Loucy (cell line): ENCODE data around the gene AGO3.

ENCODE experiments used
- H2AFZ ChIP-seq: fragments of 200-600 bp; sonication (generic); 2 replicates; pipeline ENCODE4 v1.6.0; 2016; ENCODE audit warnings: antibody characterized with exemption, mild to moderate bottlenecking, low read length, moderate library complexity
- H3F3A ChIP-seq: fragments of 200-600 bp; 2 replicates; pipeline ENCODE4 v1.6.0; 2016; ENCODE audit warnings: antibody characterized with exemption, low read depth, mild to moderate bottlenecking
- H3K27me3 ChIP-seq: fragments of 200-600 bp; sonication (generic); 2 replicates; pipeline ENCODE4 v1.6.1; 2014; ENCODE audit warnings: low read length, mild to moderate bottlenecking; ENCODE audit not compliant: insufficient read depth, poor library complexity, severe bottlenecking
- H3K36me3 ChIP-seq: fragments of 200-600 bp; sonication (generic); 2 replicates; pipeline ENCODE4 v1.6.1; 2016; ENCODE audit warnings: low read length; ENCODE audit not compliant: insufficient read depth
- H3K4me1 ChIP-seq: fragments of 200-600 bp; sonication (generic); 2 replicates; pipeline ENCODE4 v1.5.1; 2014; ENCODE audit warnings: low read length, mild to moderate bottlenecking; ENCODE audit not compliant: insufficient read depth, poor library complexity, severe bottlenecking
- H3K4me2 ChIP-seq: fragments of 200-600 bp; sonication (generic); 2 replicates; pipeline ENCODE4 v1.6.0; 2014; ENCODE audit warnings: antibody characterized with exemption, low read length, low read depth, mild to moderate bottlenecking; ENCODE audit not compliant: poor library complexity, severe bottlenecking
- H3K4me3 ChIP-seq: fragments of 200-600 bp; sonication (generic); 2 replicates; pipeline ENCODE4 v1.5.1; 2014; ENCODE audit warnings: low read length, mild to moderate bottlenecking, mixed read lengths; ENCODE audit not compliant: poor library complexity, severe bottlenecking
- H3K79me2 ChIP-seq: fragments of 200-600 bp; sonication (generic); 2 replicates; pipeline ENCODE4 v1.6.1; 2014; ENCODE audit warnings: low read length; ENCODE audit not compliant: insufficient read depth
- H3K9ac ChIP-seq: fragments of 200-600 bp; sonication (generic); 2 replicates; pipeline ENCODE4 v1.6.0; 2014; ENCODE audit warnings: mild to moderate bottlenecking, low read depth, low read length, moderate library complexity; ENCODE audit not compliant: poor library complexity, severe bottlenecking
- H3K9me2 ChIP-seq: fragments of 200-600 bp; sonication (generic); replicated peaks from 2 replicates; pipeline ENCODE4 v1.6.1; 2016; ENCODE audit warnings: low read depth, low read length, mixed read lengths
- H3K9me3 ChIP-seq: fragments of 200-600 bp; sonication (generic); 2 replicates; pipeline ENCODE4 v1.6.1; 2014; ENCODE audit warnings: mild to moderate bottlenecking, antibody characterized with exemption, low read length, low read depth; ENCODE audit not compliant: insufficient read depth
- H4K20me1 ChIP-seq: fragments of 200-600 bp; sonication (generic); 2 replicates; pipeline ENCODE4 v1.6.0; 2014; ENCODE audit warnings: antibody characterized with exemption, low read length, mild to moderate bottlenecking; ENCODE audit not compliant: insufficient read depth, poor library complexity, severe bottlenecking
- CTCF ChIP-seq: fragments of 200-600 bp; sonication (generic); conservative IDR thresholded peaks from 2 replicates; pipeline ENCODE4 v1.5.1; 2014; ENCODE audit warnings: mild to moderate bottlenecking, antibody characterized with exemption, low read length
- EZH2phosphoT487 ChIP-seq: fragments of 200-600 bp; IDR thresholded peaks from 2 replicates; pipeline ENCODE4 v1.6.1; 2018; ENCODE audit warnings: antibody characterized with exemption, mild to moderate bottlenecking, moderate library complexity, borderline replicate concordance

The AGO3 gene

GRCh38 chr1:35882945-35883634, 47.8 kb upstream of the AGO3 start, which contains the start of gene AGO1:
AGO1 (plus strand) TSS chr1:35883209; CDS start chr1:35883422, 213 bp downstream.
- Histone ChIP-seq H3K9me3 (no peaks in the 10 kb centered on the region), H3F3A (no peaks in the 10 kb centered on the region), H3K9ac (peak within 1 kb of the TSS; percentile 93), H3K79me2 (peaks cover 48% of the 10 kb centered on the region), H3K4me2 (peak within 1 kb of the TSS; percentile 85), H3K27me3 (no peaks in the 10 kb centered on the region), H3K9me2 (no peaks in the 10 kb centered on the region), H2AFZ (peak within 1 kb of the TSS; percentile 96), H3K36me3 (no peaks in the 10 kb centered on the region), H3K4me3 (peak within 1 kb of the TSS; percentile 99), H3K4me1 (peaks cover 32% of the 10 kb centered on the region), H4K20me1 (peaks cover 29% of the 10 kb centered on the region)
- TF ChIP-seq CTCF (peak; percentile 72), EZH2phosphoT487 (no peak)

DNA sequence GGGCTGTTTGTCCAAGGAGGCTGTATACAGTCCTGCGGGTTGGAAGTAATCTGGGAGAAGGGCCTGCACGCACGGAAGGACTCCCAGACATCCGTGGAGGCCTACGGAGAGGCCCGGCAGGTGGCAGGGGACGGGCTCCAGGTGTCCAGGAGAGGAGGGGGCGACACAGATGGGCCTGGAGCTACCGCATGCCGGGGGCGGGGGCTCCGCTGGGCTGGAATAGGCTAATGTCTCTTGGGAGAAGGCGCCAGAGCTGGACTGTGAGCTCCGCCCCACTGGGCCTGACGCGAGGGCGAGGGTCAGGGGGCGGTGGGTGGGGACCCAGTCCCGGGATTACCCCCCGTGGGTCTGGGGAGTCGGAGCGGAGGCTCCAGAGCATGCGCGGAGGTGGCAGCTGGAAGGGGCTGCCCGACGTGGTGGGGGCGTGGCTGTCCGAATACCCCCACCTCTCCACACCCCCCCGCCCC, 47.2 kb upstream of the AGO3 start:
- Histone ChIP-seq H3K9ac (peak overlapping the region; percentile 93), H3K4me1 (peaks cover 32% of the 10 kb centered on the region), H3F3A (no peaks in the 10 kb centered on the region), H3K4me3 (peak overlapping the region; percentile 99), H2AFZ (peak overlapping the region; percentile 96), H3K9me2 (no peaks in the 10 kb centered on the region), H3K9me3 (no peaks in the 10 kb centered on the region), H4K20me1 (peaks cover 33% of the 10 kb centered on the region), H3K27me3 (no peaks in the 10 kb centered on the region), H3K4me2 (peak overlapping the region; percentile 85), H3K79me2 (peaks cover 48% of the 10 kb centered on the region), H3K36me3 (peaks cover 2% of the 10 kb centered on the region; the same call in 1 of the 2 replicates)
- TF ChIP-seq CTCF, result no peak

- H4K20me1 ChIP-seq, result peaks cover 33% of the 10 kb centered on the region
- H2AFZ ChIP-seq, result no peak overlapping the region
- no peaks in the 10 kb centered on the region for H3K9me2 ChIP-seq
- H3K79me2 ChIP-seq, result peaks cover 48% of the 10 kb centered on the region
- H3K9ac ChIP-seq, result no peak overlapping the region
- TF ChIP-seq EZH2phosphoT487 (no peak), CTCF (no peak)
- peaks cover 32% of the 10 kb centered on the region for H3K4me1 ChIP-seq
- peak overlapping the region; percentile 64 for H3K4me3 ChIP-seq
- peak overlapping the region; percentile 85 for H3K4me2 ChIP-seq
- H3K36me3 ChIP-seq, result peaks cover 5% of the 10 kb centered on the region; the same call in 1 of the 2 replicates
- no peaks in the 10 kb centered on the region for H3F3A ChIP-seq
- H3K9me3 ChIP-seq, result no peaks in the 10 kb centered on the region
- no peaks in the 10 kb centered on the region for H3K27me3 ChIP-seq
Measured at GRCh38 chr1:35884934-35885333, 46.0 kb upstream of the AGO3 start.
